Adrenal gland (tissue), 12 donors: Measurements from ENCODE around the gene SCARF2. TPM values are rescaled to one million over a fixed set of nuclear protein-coding genes. Genes with fewer than 3 reads are reported as not detected.
A peak's percentile ranks its signal among the peaks of the same experiment; 100 is the strongest.

Experiments
- DNase-seq, 7 donors: peaks; one replicate each; pipeline ENCODE4 v3.0.0-alpha.2; 2019 to 2020
- H3K27ac ChIP-seq, 5 donors: fragments of 200-600 bp; sonication (generic) in 4 of 5; 1 replicate in 3 of 5; 2 replicates in 2 of 5; pipeline versions ENCODE4 v1.5.1 to v1.8.0; 2016 to 2020; ENCODE audit warnings: mild to moderate bottlenecking in 1 of 5
- H3K27me3 ChIP-seq: fragments of 200-600 bp; 2 replicates; pipeline ENCODE4 v1.8.0; 2021
- H3K36me3 ChIP-seq, 2 donors: fragments of 200-600 bp; replicated peaks in 1 of 2; 1 replicate in 1 of 2; 2 replicates in 1 of 2; pipeline versions ENCODE4 v1.5.1 to v1.8.0; 2018 to 2022
- H3K4me1 ChIP-seq, 2 donors: fragments of 200-600 bp; replicated peaks in 1 of 2; 1 replicate in 1 of 2; 2 replicates in 1 of 2; pipeline versions ENCODE4 v1.5.1 to v1.8.0; 2018 to 2021
- H3K4me3 ChIP-seq, 4 donors: fragments of 200-600 bp; sonication (generic) in 3 of 4; one replicate each; pipeline ENCODE4 v1.5.1; 2016 to 2018
- H3K9me3 ChIP-seq, 3 donors: fragments of 200-600 bp; sonication (generic) in 1 of 3; replicated peaks in 1 of 3; 1 replicate in 2 of 3; 2 replicates in 1 of 3; pipeline versions ENCODE4 v1.5.1 to v1.8.0; 2016 to 2021
- POLR2A ChIP-seq, 2 donors: fragments of 450-650 bp; IDR thresholded peaks; one replicate each; pipeline ENCODE4 v1.6.1; 2017; ENCODE audit warnings: antibody characterized with exemption in 2 of 2, mild to moderate bottlenecking in 2 of 2, moderate library complexity in 1 of 2
- WGBS, 4 donors: extraction: QIAGEN DNeasy Blood & Tissue Kit in 2 of 4; methylation state at CpG; one replicate each; pipeline versions ENCODE4 v1.1.5 to v1.1.7; 2013 to 2017; 5-methylcytosine and 5-hydroxymethylcytosine counted together
- intact Hi-C, 2 donors: fragments of 100-400 bp; cut with DNase I; formaldehyde crosslinking; loops; one replicate each; pipeline versions ENCODE4 v1.14.1 to v1.15.0; 2022 to 2023
- polyA plus RNA-seq, 3 donors: library from polyadenylated mRNA; stranded (reverse); fragments of 200-250 nt in 2 of 3; fragments of 350-450 nt in 1 of 3; fragmentation: Illumina TruSeq in 1 of 3; extraction: RNeasy Lipid Tissue Mini Kit (QIAGEN cat#74804) in 1 of 3; gene quantifications; one replicate each; pipeline ENCODE4 v1.2.3, GENCODE V29; 2013 to 2014
- total RNA-seq, 9 donors: library from RNA; depleted of rRNA in 4 of 9; stranded (reverse); fragments of >200 nt in 4 of 9; fragments of 120-200 nt in 1 of 9; fragmentation: NEBNext Ultra II Directional in 1 of 9; extraction: Animal tissue kit (Norgen Biotek cat#: 25700) in 1 of 9; gene quantifications; one replicate each; pipeline versions ENCODE4 v1.1.0 to v1.2.4, GENCODE V29; 2013 to 2023
- TF ChIP-seq, protein P1 (sequence below), 6 experiments: fragments of 450-650 bp in 4 of 6; fragments of 200-600 bp in 2 of 6; sonication (generic) in 1 of 6; IDR thresholded peaks; 1 replicate in 5 of 6; 2 replicates in 1 of 6; pipeline versions ENCODE4 v1.5.1 to v1.8.0; 2016 to 2021; ENCODE audit warnings: antibody characterized with exemption in 6 of 6, mild to moderate bottlenecking in 2 of 6, moderate library complexity in 1 of 6
- donor health status: healthy with polysubstance abuse.
- donor health status: Bipolar disorder and iron deficiency.
- donor health status: DM: yes; HTN: yes; CAD: no.
- donor health status: DM: no; HTN: no; CAD: no.
- donor health status: DM: no; HTN: no; CAD: no.
- donor health status: DM: yes; HTN: yes; CAD: no.

SCARF2 gene
- total and polyA plus RNA-seq, 12 donors = 0.92 to 45.3 (median 7.4) TPM

DNA sequence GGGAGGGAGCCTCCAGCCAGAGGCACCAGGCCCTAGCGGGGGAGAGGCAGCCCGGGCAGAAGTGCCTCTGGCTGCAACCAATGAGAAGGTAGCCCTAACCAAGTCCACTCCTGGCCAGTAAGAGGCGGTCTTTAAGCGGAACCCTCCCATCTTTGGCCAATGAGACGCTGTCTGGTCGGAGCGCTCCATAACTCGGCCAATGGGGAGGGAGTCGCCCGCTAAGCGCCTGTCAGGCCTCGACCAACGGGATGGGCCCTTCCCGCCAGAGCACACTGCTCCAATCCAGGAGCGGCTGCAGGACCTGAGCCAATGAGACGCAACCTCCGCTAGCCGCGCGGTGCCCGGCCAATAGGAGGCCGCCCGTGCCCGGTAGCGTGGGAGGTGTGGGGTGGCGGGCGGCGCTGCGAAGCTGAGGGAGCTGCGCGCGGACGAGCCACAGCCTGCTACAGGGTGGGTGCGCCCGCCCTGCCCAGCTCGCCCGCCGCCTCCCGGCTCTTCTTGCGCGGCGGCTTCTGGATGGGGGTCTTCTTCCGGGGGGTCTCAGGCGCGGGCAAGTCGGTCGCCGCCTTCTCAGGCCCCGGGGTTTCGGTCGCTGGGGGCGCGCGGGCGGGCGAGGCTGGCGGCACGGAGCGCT, 12.6 kb downstream of the SCARF2 start:
- peak in 4 of 7 donors; percentile 42 to 65 (median 55) for DNase-seq
- intact Hi-C loops = loop anchor here in 1 of 2 donors (10.0 kb wide), 1 partner anchor 140 kb away; no protein-coding TSS in a partner anchor
- H3K9me3 ChIP-seq = no peaks in the 10 kb centered on the region
- H3K4me1 ChIP-seq = peaks cover 0 to 24% of the 10 kb centered on the region in 2 donors
- no peaks in the 10 kb centered on the region for H3K36me3 ChIP-seq
- H3K27ac ChIP-seq = peak overlapping the region in 1 of 5 donors; percentile 38
- TF ChIP-seq POLR2A (IDR thresholded peaks at IDR 0.05) = no peak
- peaks cover 13% of the 10 kb centered on the region for H3K27me3 ChIP-seq
- WGBS, 4 donors = 39 to 48% (median 42%) methylated on average over 15 to 59 of the region's 59 CpGs; no CpG with 5 or more reads in 1 of the 4 donors
- peak overlapping the region in 1 of 4 donors; percentile 32 for H3K4me3 ChIP-seq

- H3K9me3 ChIP-seq = no peaks in the 10 kb centered on the region
- H3K27ac ChIP-seq = peak overlapping the region in 1 of 5 donors; percentile 38
Measured at GRCh38 chr22:20424568-20424931, 13.1 kb downstream of the SCARF2 start.

GRCh38 chr22:20423906-20424551, 13.6 kb downstream of the SCARF2 start:
- peak overlapping the region in 1 of 5 donors; percentile 38 for H3K27ac ChIP-seq
- intact Hi-C loops = loop anchor here in 1 of 2 donors (10.0 kb wide), 1 partner anchor 141 kb away; no protein-coding TSS in a partner anchor

More at GRCh38 chr22:20424568-20424931, 13.1 kb downstream of the SCARF2 start:
- TF ChIP-seq, protein P1, sequence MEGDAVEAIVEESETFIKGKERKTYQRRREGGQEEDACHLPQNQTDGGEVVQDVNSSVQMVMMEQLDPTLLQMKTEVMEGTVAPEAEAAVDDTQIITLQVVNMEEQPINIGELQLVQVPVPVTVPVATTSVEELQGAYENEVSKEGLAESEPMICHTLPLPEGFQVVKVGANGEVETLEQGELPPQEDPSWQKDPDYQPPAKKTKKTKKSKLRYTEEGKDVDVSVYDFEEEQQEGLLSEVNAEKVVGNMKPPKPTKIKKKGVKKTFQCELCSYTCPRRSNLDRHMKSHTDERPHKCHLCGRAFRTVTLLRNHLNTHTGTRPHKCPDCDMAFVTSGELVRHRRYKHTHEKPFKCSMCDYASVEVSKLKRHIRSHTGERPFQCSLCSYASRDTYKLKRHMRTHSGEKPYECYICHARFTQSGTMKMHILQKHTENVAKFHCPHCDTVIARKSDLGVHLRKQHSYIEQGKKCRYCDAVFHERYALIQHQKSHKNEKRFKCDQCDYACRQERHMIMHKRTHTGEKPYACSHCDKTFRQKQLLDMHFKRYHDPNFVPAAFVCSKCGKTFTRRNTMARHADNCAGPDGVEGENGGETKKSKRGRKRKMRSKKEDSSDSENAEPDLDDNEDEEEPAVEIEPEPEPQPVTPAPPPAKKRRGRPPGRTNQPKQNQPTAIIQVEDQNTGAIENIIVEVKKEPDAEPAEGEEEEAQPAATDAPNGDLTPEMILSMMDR (IDR thresholded peaks at IDR 0.05) = no peak
- no peak for TF ChIP-seq POLR2A (IDR thresholded peaks at IDR 0.05)
- H3K27me3 ChIP-seq = peaks cover 8% of the 10 kb centered on the region
- no peak overlapping the region for H3K4me3 ChIP-seq
- no peaks in the 10 kb centered on the region for H3K36me3 ChIP-seq
- intact Hi-C loops = loop anchor here in 1 of 2 donors (10.0 kb wide), 1 partner anchor 140 kb away; no protein-coding TSS in a partner anchor
- DNase-seq = no peak
- peaks cover 0 to 19% of the 10 kb centered on the region in 2 donors for H3K4me1 ChIP-seq
- 63 to 89% (median 79%) methylated on average over 13 to 15 of the region's 15 CpGs for WGBS, 4 donors

DNA sequence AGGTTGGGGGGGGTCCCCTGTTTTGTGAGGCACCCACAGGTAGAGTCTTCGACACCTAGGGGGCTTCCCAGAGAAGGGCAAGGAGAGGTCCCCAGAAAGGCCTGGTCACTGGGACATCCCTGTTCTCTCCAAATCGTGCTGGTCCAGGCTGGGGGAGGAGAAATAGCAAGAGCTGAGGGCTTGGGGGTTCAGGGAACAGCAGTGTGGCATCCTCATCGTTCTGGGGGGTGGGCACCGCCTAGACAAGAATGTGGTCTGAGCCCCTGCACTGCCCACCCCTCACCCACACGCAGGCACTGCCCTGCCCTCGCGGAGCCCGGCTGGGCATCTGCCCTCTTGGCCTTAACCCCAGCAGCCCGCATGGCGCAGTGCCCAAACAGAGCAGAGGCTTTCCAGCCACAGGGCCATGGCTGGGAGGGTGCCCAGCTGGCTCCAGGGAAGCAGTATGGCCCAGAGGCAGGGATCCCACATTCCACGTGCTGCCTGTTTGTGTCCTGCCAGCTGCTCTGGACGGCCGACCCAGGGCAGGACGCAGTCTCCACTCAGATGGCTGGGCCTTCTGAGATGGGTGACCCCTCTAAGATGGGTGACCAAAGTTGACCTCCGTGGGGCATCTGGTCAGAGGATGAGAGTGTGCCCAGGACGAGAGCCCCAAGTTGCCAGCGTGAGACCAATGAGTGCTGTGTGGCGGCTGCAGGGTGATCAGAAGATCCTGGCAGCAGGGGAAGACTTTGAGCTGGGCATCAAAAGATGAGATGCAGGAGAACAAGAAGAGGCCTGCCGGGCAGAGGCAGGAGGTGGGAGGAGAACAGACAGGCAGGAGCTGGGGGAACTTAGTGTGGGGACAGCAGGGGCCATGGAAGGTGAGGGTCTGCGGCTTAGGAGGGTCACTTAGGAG, 14.4 kb downstream of the SCARF2 start:
- TF ChIP-seq POLR2A (IDR thresholded peaks at IDR 0.05) = no peak
- TF ChIP-seq, protein P1 (IDR thresholded peaks at IDR 0.05) = no peak
- 51 to 72% (median 60%) methylated on average over 10 to 20 of the region's 20 CpGs for WGBS, 4 donors
- Histone ChIP-seq H3K4me3 (no peak overlapping the region), H3K27me3 (peaks cover 5% of the 10 kb centered on the region), H3K4me1 (peaks cover 0 to 19% of the 10 kb centered on the region in 2 donors), H3K36me3 (no peaks in the 10 kb centered on the region), H3K27ac (no peak overlapping the region), H3K9me3 (no peaks in the 10 kb centered on the region)
- peak; percentile 63 to 83 (median 75) for DNase-seq
- intact Hi-C loops = loop anchor here in 1 of 2 donors (10.0 kb wide), 1 partner anchor 142 kb away; no protein-coding TSS in a partner anchor

More at GRCh38 chr22:20423906-20424551, 13.6 kb downstream of the SCARF2 start:
- H3K4me1 ChIP-seq = peaks cover 0 to 16% of the 10 kb centered on the region in 2 donors
- H3K9me3 ChIP-seq = no peaks in the 10 kb centered on the region
- 65 to 86% (median 73%) methylated on average over 15 to 31 of the region's 31 CpGs for WGBS, 4 donors
- no peaks in the 10 kb centered on the region for H3K36me3 ChIP-seq
- peaks cover 5% of the 10 kb centered on the region for H3K27me3 ChIP-seq
- DNase-seq = no peak
- no peak overlapping the region for H3K4me3 ChIP-seq
- TF ChIP-seq, protein P1 (IDR thresholded peaks at IDR 0.05) = no peak
- no peak for TF ChIP-seq POLR2A (IDR thresholded peaks at IDR 0.05)
